Activated T-helper 1 cell treated with anti-CD3 and anti-CD28 coated beads, Interleukin-12 subunit alpha, Interleukin-12 subunit beta, Interleukin-2, Interleukin-4 antibody, amounts not matched to agents 30 ng/mL and 10 ng/mL and 1 ng/mL, durations not matched to agents 14 hours and 24 hours and 36 hours (primary cell): ENCODE data around the gene TMEM43. TPM values are rescaled to one million over a fixed set of nuclear protein-coding genes. Genes with fewer than 3 reads are reported as not detected.

Source experiments
- DNase-seq: peaks from one replicate; pipeline ENCODE4 v3.0.0; 2021; ENCODE audit warnings: low spot score
- H3K27ac Mint-ChIP-seq: one replicate; pipeline ENCODE4 v1.8.0; 2021; ENCODE audit warnings: mild to moderate bottlenecking, mixed read lengths
- H3K27me3 Mint-ChIP-seq: one replicate; pipeline ENCODE4 v1.8.0; 2022; ENCODE audit warnings: mild to moderate bottlenecking, moderate library complexity, mixed read lengths; ENCODE audit not compliant: insufficient read depth
- H3K36me3 Mint-ChIP-seq: one replicate; pipeline ENCODE4 v1.8.0; 2021; ENCODE audit warnings: low read depth, mixed read lengths
- H3K4me1 Mint-ChIP-seq: one replicate; pipeline ENCODE4 v1.8.0; 2021; ENCODE audit warnings: low read depth, mixed read lengths
- H3K4me3 Mint-ChIP-seq: one replicate; pipeline ENCODE4 v1.8.0; 2021; ENCODE audit warnings: mild to moderate bottlenecking, moderate library complexity, mixed read lengths
- H3K9me3 Mint-ChIP-seq: one replicate; pipeline ENCODE4 v1.8.0; 2021; ENCODE audit warnings: mixed read lengths
- intact Hi-C: fragments of 100-400 bp; cut with micrococcal nuclease; formaldehyde crosslinking; loops from one replicate; pipeline ENCODE4 v1.15.1; 2024
- total RNA-seq: library from RNA; stranded (reverse); gene quantifications from 2 replicates; pipeline ENCODE4 v1.2.3, GENCODE V29; 2022

TMEM43 gene
- total RNA-seq, 1 donor from 2014 or later, result 40.4 TPM

DNA sequence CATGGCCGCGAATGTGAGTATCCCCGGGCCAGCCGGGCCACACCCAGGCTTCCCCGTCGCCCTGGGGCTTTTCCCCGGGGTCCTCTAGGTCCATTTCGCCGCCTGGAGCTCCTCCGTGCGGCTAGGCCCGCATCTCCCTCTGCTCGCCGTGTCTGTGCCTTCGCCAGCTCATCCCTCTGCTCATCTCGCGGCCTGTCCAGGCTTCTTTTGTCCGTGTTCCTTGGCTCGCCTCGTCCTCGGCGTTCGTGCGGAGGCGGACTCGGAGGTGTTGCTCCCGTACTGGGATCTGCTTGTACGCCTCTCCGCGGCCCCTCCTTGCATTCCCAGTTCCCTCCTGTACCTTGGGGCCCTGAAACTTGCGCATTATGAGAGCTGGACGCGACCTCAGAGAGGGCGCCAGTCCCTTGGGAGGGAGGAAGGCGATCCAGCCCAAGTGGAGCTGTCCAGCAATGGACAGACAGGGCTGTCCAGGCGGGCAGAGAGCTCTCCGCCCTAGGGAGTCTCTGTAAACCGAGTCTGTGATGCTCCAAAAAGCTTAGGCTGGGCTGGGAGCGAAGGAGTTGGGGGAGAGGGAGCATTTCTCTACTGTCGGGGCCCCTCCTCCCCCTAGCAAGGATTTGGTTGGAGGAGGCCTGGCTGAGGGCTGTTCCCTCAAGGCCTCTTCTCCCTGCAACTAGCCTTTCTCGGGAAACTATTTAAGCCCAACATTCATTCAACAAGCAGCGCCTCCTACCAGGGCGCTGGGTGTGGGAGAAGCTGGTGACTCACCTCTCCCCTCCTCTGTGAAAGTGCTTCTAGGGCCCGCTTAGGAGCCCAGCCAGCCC lies 553 bp downstream of the TMEM43 start:
- H3K9me3 Mint-ChIP-seq, result no peaks in the 10 kb centered on the region

DNA sequence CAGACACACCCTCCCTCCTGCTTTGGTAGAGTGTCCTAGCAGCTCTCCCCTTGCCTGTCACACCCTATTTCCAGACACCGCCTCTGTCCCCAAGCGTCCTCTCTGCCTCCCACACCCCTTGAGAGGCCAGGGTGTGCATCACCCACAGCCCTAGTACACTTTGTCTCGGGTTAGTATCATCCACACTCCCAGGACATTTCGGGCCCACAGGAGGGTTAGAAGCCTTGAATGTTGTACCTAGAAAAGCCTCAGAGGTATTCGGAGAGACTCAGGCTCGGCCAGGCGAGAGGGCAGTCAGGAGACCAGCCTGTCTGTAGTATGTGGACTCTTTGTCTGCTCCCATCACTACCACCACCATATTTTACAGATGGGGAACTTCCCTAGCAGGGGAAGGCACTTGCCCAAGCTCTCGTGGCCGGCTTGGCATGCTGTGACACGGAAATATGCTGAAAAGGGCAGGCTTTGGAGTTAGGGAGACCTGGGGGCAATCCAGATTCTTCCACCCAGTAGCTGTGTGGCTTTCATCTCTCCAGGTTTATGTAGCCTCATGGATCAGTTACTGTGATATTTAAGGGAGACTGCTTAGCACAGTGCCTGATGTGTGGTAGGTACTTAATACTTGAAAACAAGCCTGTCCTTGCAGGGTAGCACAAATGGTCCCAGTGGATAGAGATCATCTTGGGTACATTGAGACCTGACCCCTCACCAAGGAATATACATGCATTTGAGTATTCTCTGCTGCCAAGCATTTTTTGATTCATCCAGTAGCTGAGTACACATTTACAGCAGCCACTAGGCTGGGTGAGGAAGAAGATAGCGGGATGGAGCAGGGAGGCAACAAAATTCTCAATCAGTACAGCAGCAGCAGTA lies 1.4 kb downstream of the TMEM43 start:
- intact Hi-C loops, result loop anchor here (10.0 kb wide), 2 partner anchors 711 to 1461 kb away; partner anchors contain the start of gene RAF1
- Mint-ChIP-seq H3K27ac (peak overlapping the region; percentile 96), H3K27me3 (no peaks in the 10 kb centered on the region), H3K4me3 (peak overlapping the region; percentile 93), H3K4me1 (peaks cover 58% of the 10 kb centered on the region), H3K9me3 (no peaks in the 10 kb centered on the region), H3K36me3 (peaks cover 38% of the 10 kb centered on the region)
- no peak for DNase-seq

More for the DNA sequence above, 553 bp downstream of the TMEM43 start:
- Mint-ChIP-seq H3K4me1 (peaks cover 63% of the 10 kb centered on the region), H3K36me3 (peaks cover 37% of the 10 kb centered on the region), H3K27me3 (no peaks in the 10 kb centered on the region), H3K4me3 (peak overlapping the region; percentile 93), H3K27ac (peak overlapping the region; percentile 96)
- intact Hi-C loops, result loop anchor here (1.0 to 10.0 kb wide), 5 partner anchors 43 to 1461 kb away; partner anchors contain the start of genes RAF1 and SLC6A6
- peak; percentile 44 for DNase-seq

DNA sequence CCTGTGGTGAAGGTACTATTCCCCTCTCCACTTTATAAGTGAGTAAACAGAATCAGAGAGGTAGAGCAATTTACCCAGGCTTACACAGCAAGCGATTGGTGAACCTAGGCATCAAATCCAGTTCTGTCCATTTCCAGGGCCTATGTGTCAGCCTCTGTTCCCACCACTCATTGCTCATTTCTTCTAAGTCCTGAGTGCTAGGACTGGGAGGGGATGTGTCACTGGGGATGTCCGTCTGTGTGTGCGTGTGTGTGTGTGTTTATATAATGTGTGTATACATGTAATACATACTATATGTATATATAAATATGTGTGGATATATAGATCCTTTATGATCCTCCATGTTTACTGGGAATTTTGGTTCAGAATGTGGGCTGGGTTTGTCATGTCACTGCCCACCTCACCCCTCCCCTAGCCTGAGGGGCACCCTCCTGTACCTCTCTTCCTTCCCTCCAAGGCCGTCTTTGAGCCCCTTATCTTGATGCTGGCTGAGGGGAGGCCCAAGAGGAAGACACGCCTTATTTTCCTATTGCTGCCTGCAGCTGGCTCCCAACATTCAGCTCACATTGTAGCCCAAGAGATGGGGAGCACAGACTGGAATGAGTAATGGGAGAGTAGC lies 2.1 kb downstream of the TMEM43 start:
- Mint-ChIP-seq H3K27ac (no peak overlapping the region), H3K4me1 (peaks cover 51% of the 10 kb centered on the region), H3K9me3 (no peaks in the 10 kb centered on the region), H3K27me3 (no peaks in the 10 kb centered on the region), H3K36me3 (peaks cover 40% of the 10 kb centered on the region), H3K4me3 (peak overlapping the region; percentile 93)
- intact Hi-C loops, result loop anchor here (10.0 kb wide), 2 partner anchors 712 to 1462 kb away; partner anchors contain the start of gene RAF1
- no peak for DNase-seq

DNA sequence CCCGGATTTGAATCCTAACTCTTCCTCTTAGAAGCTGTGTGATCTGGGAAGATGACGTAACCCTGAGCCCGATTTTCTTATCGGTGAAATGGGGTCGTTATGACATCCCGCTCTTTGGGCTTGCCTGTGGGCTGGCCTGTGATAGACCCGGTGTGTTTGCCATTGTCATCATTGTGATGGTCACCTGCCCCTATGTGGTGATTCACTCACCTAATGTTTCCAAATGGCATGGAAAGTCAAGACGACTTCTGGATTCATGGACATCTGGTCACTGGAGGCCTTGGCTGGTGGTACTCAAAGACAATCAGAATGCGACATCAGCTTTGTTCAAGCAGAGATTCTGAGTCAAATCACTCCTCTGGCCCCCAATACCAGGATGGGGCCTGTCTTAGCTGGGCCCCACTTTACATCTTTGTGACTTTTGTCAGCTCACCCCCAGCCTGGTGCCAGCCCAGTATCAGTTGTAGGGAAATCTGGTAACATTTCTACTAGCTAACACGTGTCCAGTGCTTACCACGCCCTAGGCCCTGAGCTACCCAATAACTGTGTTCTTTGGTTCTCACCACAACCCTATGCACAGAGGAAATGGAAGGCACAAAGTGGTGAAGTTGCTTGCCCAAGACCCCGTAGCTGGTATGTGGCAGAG lies 2.8 kb downstream of the TMEM43 start:
- H3K36me3 Mint-ChIP-seq, result peaks cover 45% of the 10 kb centered on the region
- intact Hi-C loops, result loop anchor here (10.0 kb wide), 2 partner anchors 713 to 1463 kb away; partner anchors contain the start of gene RAF1
- no peaks in the 10 kb centered on the region for H3K9me3 Mint-ChIP-seq
- peak overlapping the region; percentile 55 for H3K4me3 Mint-ChIP-seq
- H3K4me1 Mint-ChIP-seq, result peaks cover 45% of the 10 kb centered on the region
- no peak for DNase-seq
- no peak overlapping the region for H3K27ac Mint-ChIP-seq
- no peaks in the 10 kb centered on the region for H3K27me3 Mint-ChIP-seq

DNA sequence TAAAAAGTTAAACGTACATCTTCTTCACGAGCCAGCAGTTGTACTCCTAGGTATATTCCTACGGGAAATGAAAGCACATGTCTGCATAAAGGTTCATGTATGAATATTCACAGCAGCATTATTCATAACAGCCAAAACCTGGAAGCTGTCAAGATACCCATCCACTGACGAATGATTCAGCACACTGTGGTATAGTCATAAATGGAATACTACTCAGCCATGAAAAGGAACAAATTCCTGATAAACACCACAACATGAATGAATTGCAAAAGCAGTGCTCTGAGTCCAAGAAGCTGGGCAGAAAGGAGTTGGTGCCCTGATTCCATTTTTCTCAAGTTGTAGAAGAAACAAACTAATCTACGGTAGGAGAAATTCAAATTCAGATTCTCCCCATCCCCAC lies 3.9 kb downstream of the TMEM43 start:
- intact Hi-C loops, result loop anchor here (10.0 kb wide), 2 partner anchors 714 to 1464 kb away; partner anchors contain the start of gene RAF1
- Mint-ChIP-seq H3K4me1 (peaks cover 34% of the 10 kb centered on the region), H3K4me3 (no peak overlapping the region), H3K36me3 (peaks cover 52% of the 10 kb centered on the region), H3K27ac (no peak overlapping the region), H3K27me3 (no peaks in the 10 kb centered on the region), H3K9me3 (no peaks in the 10 kb centered on the region)
- no peak for DNase-seq

DNA sequence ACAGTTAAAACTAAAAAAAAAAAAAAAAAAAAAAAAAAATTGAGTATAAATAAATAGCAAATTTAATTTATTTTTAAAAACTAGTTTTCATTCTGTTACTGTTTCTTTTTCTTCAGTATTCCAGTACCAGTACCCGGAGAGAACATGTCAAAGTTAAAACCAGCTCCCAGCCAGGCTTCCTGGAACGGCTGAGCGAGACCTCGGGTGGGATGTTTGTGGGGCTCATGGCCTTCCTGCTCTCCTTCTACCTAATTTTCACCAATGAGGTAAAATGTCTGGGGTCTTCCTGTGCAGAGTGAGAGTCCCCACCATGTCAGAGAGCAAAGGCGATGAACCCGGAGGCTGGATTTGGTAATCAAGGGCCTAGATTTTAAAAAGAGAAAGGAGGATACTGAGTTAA lies 4.4 kb downstream of the TMEM43 start:
- Mint-ChIP-seq H3K4me1 (peaks cover 30% of the 10 kb centered on the region), H3K27ac (no peak overlapping the region), H3K4me3 (no peak overlapping the region), H3K36me3 (peaks cover 56% of the 10 kb centered on the region), H3K9me3 (no peaks in the 10 kb centered on the region), H3K27me3 (no peaks in the 10 kb centered on the region)
- intact Hi-C loops, result loop anchor here (10.0 kb wide), 2 partner anchors 714 to 1464 kb away; partner anchors contain the start of gene RAF1
- DNase-seq, result no peak

DNA sequence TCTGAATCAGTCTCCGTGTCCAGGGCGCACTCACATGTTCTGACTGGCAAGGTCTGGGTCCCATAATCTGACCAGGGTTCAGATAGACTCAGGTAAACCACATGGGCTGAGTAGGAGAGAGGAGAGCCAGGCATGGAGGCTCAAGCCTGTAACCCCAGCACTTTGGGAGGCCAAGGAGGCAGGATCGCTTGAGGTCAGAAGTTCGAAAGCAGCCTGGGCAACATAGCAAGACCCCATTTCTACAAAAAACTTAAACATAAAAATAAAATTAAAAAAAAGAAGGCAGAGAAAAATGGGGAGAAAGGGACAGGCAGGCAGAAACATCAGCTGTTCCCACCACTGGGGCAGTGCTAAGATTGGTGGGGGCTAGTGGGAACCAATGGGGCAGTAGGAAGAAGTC lies 5.4 kb downstream of the TMEM43 start:
- intact Hi-C loops, result no loop called here

DNA sequence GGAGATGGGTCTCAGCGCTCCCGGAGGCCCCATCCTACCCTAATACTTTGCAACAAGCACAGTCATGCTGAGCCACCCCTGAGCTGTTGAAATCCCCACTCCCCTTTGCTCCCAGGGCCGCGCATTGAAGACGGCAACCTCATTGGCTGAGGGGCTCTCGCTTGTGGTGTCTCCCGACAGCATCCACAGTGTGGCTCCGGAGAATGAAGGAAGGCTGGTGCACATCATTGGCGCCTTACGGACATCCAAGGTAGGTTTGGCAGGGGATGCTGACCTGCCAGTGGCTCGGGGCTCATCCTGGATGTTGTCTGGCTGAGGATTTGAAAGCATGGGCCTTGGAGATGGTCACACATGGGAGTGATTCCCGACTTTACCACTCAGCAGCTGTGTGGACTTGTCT lies 5.9 kb downstream of the TMEM43 start:
- H3K4me1 Mint-ChIP-seq, result peaks cover 29% of the 10 kb centered on the region
- H3K36me3 Mint-ChIP-seq, result peaks cover 62% of the 10 kb centered on the region
- no peak for DNase-seq
- no peak overlapping the region for H3K27ac Mint-ChIP-seq
- H3K27me3 Mint-ChIP-seq, result no peaks in the 10 kb centered on the region
- intact Hi-C loops, result no loop called here
- H3K4me3 Mint-ChIP-seq, result no peak overlapping the region
- H3K9me3 Mint-ChIP-seq, result no peaks in the 10 kb centered on the region

More for the DNA sequence above, 5.4 kb downstream of the TMEM43 start:
- H3K9me3 Mint-ChIP-seq, result no peaks in the 10 kb centered on the region
- no peak overlapping the region for H3K27ac Mint-ChIP-seq
- no peak for DNase-seq
- no peak overlapping the region for H3K4me3 Mint-ChIP-seq
- H3K27me3 Mint-ChIP-seq, result no peaks in the 10 kb centered on the region
- peaks cover 30% of the 10 kb centered on the region for H3K4me1 Mint-ChIP-seq
- peaks cover 58% of the 10 kb centered on the region for H3K36me3 Mint-ChIP-seq

DNA sequence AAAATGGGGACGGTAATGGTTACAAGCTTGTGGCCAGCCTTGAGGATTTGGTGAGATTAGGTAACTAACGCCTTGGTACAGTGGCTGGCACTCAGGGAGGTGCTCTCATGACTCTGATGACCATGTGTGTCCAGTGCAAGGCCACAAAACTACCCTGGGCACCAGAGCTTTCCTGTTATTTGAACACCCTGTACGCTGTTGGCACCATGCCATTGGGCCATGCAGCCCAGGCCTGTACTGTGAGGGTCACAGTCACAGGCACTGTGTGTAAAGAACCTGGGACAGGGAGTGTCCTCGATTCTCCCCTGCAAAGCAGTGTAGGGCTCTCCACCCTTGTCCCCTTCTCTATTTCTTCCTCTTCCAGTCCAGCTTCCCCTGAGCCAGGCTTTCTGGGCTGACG lies 6.3 kb downstream of the TMEM43 start:
- intact Hi-C loops, result no loop called here
- H3K27ac Mint-ChIP-seq, result no peak overlapping the region
- H3K4me3 Mint-ChIP-seq, result no peak overlapping the region
- peaks cover 24% of the 10 kb centered on the region for H3K4me1 Mint-ChIP-seq
- H3K9me3 Mint-ChIP-seq, result no peaks in the 10 kb centered on the region
- H3K27me3 Mint-ChIP-seq, result no peaks in the 10 kb centered on the region
- DNase-seq, result no peak
- peaks cover 66% of the 10 kb centered on the region for H3K36me3 Mint-ChIP-seq

DNA sequence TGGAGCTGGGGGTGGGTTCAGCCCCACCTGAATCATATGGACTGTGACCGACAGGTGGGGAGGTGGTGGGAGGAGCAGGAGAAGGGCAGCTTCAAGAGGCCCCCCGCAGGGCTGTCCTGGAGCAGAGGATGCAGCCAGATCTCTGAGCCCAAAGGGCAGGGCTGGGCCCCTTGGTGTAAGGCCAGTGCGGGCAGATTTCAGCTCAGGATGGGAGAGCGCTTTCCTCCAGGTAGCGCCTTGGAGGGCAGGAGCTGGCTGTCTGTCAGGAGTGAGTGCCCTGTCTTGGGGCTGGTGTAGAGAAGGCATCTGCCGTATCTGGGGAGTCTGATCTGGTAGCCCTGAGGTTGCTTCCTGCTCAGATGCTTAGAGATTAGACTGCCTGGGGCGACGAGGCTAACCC lies 7.3 kb downstream of the TMEM43 start:
- Mint-ChIP-seq H3K9me3 (no peaks in the 10 kb centered on the region), H3K36me3 (peaks cover 70% of the 10 kb centered on the region), H3K27me3 (no peaks in the 10 kb centered on the region), H3K4me3 (no peak overlapping the region), H3K4me1 (peaks cover 15% of the 10 kb centered on the region), H3K27ac (no peak overlapping the region)
- intact Hi-C loops, result no loop called here
- DNase-seq, result no peak

DNA sequence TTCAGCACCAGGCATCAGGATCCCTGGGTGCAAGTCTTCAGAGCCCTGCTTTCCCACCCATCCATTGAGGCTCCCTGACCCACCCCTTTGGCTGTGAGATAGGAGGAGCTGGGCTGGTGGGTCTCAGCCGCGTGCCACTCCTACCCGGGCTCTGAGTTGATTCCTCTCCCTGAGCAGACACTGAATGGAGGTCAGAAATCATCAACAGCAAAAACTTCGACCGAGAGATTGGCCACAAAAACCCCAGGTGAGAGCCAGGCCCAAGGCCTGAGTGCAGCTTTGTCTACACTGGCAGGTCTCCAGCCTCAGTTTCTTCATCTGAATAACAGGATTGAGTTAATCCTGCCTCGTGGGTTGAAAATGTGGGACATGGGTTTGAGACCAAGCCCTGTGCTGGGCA lies 7.8 kb downstream of the TMEM43 start:
- peaks cover 67% of the 10 kb centered on the region for H3K36me3 Mint-ChIP-seq
- H3K4me3 Mint-ChIP-seq, result no peak overlapping the region
- DNase-seq, result no peak
- no peaks in the 10 kb centered on the region for H3K9me3 Mint-ChIP-seq
- H3K27ac Mint-ChIP-seq, result no peak overlapping the region
- no peaks in the 10 kb centered on the region for H3K27me3 Mint-ChIP-seq
- peaks cover 9% of the 10 kb centered on the region for H3K4me1 Mint-ChIP-seq
- intact Hi-C loops, result no loop called here

DNA sequence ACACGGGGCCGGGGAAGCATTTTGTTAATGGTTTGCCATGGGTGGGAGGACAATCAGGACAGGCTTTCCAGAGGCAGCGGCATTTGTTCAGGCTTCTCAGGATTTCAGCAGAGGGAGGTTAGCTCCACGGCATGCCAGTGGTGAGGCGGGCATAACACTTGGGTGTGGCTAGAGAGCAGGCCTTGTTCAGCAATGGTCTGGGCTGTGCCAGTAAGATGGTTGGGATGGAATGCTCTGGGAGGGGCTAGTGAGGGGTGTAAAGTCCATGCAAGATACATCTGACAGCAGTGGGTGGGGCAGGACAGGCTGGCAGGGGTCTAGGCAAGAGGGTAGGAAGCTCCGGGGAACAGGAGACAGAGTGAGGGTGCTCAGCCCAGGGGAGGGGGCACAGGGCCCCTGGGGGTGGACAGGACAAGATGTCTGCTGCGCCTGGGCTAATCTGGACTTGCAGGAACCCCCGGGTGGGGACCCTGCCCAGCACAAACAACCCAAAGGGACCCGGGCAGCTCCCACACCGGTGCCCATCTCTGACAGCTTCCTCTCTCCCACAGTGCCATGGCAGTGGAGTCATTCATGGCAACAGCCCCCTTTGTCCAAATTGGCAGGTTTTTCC lies 8.4 kb downstream of the TMEM43 start:
- H3K27me3 Mint-ChIP-seq, result no peaks in the 10 kb centered on the region
- intact Hi-C loops, result no loop called here
- H3K9me3 Mint-ChIP-seq, result no peaks in the 10 kb centered on the region
- no peak overlapping the region for H3K27ac Mint-ChIP-seq
- DNase-seq, result no peak
- H3K4me1 Mint-ChIP-seq, result peaks cover 3% of the 10 kb centered on the region
- H3K4me3 Mint-ChIP-seq, result no peak overlapping the region
- H3K36me3 Mint-ChIP-seq, result peaks cover 67% of the 10 kb centered on the region
